Measurements from ENCODE around the gene IPO5. TPM values are rescaled to one million over a fixed set of nuclear protein-coding genes. Genes with fewer than 3 reads are reported as not detected.

Gene IPO5
- total and polyA plus RNA-seq, 12 donors, result 20.1 to 87.2 (median 74.0) TPM

DNA sequence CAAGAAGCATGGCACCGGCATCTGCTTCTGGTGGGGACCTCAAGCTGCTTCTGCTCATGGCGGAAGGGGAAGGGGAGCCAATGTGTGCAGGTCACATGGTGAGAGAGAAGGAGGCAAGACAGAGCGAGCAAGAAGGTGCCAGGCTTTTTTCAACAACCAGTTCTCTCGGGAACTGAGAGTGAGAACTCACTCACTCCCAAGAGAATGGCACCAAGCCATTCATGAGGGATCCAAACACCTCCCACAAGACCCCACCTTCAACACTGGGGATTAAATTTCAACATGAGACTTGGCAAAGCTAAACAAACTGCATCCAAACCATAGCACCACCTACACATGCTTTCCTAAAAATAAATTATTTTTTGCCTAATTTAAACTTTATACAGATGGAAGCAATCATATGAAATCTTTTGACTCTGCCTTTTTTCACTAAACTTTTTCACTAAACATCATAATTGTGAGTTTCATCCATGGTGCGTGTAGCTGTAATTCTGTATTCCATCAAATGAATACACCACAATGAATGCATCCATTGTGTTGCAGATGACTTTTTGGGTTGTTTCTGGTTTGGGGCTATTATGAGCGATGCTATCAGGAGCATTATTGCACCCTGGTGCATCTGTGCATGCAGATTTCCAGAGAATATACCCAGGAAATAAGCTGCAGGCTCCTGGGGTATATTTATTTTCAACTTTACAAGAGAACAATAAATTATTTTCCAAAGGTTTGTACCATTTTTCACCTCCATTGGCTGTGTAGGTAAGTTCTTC, 14.6 kb upstream of the IPO5 start:
- DNase-seq, result no peak
- TF ChIP-seq, protein P1, sequence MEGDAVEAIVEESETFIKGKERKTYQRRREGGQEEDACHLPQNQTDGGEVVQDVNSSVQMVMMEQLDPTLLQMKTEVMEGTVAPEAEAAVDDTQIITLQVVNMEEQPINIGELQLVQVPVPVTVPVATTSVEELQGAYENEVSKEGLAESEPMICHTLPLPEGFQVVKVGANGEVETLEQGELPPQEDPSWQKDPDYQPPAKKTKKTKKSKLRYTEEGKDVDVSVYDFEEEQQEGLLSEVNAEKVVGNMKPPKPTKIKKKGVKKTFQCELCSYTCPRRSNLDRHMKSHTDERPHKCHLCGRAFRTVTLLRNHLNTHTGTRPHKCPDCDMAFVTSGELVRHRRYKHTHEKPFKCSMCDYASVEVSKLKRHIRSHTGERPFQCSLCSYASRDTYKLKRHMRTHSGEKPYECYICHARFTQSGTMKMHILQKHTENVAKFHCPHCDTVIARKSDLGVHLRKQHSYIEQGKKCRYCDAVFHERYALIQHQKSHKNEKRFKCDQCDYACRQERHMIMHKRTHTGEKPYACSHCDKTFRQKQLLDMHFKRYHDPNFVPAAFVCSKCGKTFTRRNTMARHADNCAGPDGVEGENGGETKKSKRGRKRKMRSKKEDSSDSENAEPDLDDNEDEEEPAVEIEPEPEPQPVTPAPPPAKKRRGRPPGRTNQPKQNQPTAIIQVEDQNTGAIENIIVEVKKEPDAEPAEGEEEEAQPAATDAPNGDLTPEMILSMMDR (IDR thresholded peaks at IDR 0.05), result no peak
- TF ChIP-seq POLR2A (IDR thresholded peaks at IDR 0.05), result no peak
- no peaks in the 10 kb centered on the region for H3K27me3 ChIP-seq
- H3K27ac ChIP-seq, result no peak overlapping the region
- 77 to 85% (median 82%) methylated on average over 6 of the region's 6 CpGs for WGBS, 4 donors
- H3K4me1 ChIP-seq (replicated peaks in 1 of 2), result no peaks in the 10 kb centered on the region
- intact Hi-C loops (cut with DNase I), result no loop called here
- H3K9me3 ChIP-seq (replicated peaks in 1 of 3), result no peaks in the 10 kb centered on the region
- no peak overlapping the region for H3K4me3 ChIP-seq
- H3K36me3 ChIP-seq (replicated peaks in 1 of 2), result no peaks in the 10 kb centered on the region

DNA sequence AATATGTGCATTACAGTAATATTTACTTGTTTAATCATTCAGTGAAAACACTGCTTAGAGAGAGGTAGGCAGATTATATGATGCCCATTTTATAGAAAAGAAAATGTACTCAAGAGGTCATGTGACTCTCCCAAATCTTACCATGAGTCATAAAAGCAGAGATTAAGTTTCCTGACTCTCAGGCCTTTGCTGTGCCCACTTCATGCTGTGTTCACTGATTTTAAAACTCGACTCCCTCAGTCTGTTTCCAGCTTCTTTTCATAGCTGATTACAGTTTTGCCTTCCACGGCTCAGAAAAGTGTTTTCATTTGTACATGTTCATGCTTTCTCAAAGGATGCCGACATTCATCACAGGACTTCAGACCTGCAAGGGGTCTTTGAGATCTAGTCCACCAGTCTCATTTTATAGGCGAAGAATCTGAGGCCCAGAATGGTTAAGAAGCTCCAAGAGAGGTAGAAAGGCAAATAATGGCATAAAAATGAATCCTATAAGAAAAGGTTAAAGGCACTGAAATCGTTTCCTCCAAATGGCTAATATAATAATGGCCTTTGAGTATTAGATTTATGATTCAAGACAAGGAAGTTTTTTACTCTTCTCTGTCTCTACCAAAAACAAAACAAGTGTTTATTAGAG, 9.0 kb upstream of the IPO5 start:
- intact Hi-C loops (cut with DNase I), result no loop called here
- H3K36me3 ChIP-seq (replicated peaks in 1 of 2), result no peaks in the 10 kb centered on the region
- no peak for TF ChIP-seq POLR2A (IDR thresholded peaks at IDR 0.05)
- TF ChIP-seq, protein P1 (IDR thresholded peaks at IDR 0.05), result no peak
- no peaks in the 10 kb centered on the region for H3K27me3 ChIP-seq
- no peak overlapping the region for H3K4me3 ChIP-seq
- H3K9me3 ChIP-seq (replicated peaks in 1 of 3), result no peaks in the 10 kb centered on the region
- no peak overlapping the region for H3K27ac ChIP-seq
- DNase-seq, result no peak
- no peaks in the 10 kb centered on the region for H3K4me1 ChIP-seq (replicated peaks in 1 of 2)
- WGBS, 4 donors, result 77 to 85% (median 80%) methylated on average over 5 of the region's 5 CpGs

DNA sequence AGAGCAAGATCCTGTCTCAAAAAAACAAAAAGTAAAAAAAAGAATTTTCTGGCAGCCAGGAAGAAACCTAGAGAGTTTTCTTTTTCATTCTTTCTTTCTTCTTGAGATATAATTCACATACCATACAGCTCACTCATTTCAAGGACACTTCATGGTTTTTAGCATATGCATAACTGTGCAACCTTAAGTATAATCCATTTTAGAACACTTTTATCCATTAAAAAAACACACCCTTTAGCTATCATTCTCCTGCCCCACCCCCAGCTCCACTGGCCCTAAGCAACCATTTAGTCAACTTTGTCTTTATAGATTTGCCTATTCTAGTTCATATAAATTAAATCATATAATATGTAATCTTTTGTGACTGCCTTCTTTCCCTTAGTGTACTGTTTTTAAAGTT, 8.1 kb upstream of the IPO5 start:
- H3K36me3 ChIP-seq (replicated peaks in 1 of 2), result no peaks in the 10 kb centered on the region
- H3K9me3 ChIP-seq (replicated peaks in 1 of 3), result no peaks in the 10 kb centered on the region
- H3K27ac ChIP-seq, result no peak overlapping the region
- H3K4me1 ChIP-seq (replicated peaks in 1 of 2), result no peaks in the 10 kb centered on the region
- intact Hi-C loops (cut with DNase I), result no loop called here
- DNase-seq, result no peak
- H3K27me3 ChIP-seq, result no peaks in the 10 kb centered on the region
- TF ChIP-seq, protein P1 (IDR thresholded peaks at IDR 0.05), result no peak
- no peak for TF ChIP-seq POLR2A (IDR thresholded peaks at IDR 0.05)
- no peak overlapping the region for H3K4me3 ChIP-seq

DNA sequence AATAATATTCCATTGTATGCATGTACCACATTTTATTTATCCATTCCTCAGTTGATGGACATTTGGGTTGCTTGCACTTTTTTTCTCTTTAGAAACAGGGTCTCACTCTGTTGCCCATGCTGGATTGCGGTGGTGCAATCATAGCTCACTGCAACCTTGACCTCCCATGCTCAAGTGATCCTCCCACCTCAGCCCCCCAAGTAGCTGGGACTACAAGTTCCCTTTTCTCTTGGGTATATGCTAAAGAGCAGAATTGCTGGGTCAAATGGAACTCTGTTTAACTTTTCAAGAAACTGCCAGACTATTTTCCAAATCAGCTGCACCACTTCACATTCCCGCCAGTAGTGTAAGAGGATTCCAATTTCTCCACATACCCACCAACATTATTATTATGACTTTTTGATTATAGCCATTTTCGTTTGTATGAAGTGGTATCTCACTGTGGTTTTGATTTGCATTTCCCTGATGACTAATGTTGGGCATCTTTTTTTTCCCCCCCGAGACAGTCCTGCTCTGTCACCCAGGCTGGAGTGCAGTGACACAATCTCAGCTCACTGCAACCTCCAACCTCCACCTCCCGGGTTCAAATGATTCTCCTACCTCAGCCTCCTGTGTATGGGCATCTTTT, 7.6 kb upstream of the IPO5 start:
- H3K36me3 ChIP-seq (replicated peaks in 1 of 2), result no peaks in the 10 kb centered on the region
- no peak for DNase-seq
- intact Hi-C loops (cut with DNase I), result no loop called here
- 82 to 89% (median 86%) methylated on average over 5 of the region's 5 CpGs for WGBS, 4 donors
- TF ChIP-seq, protein P1 (IDR thresholded peaks at IDR 0.05), result no peak
- TF ChIP-seq POLR2A (IDR thresholded peaks at IDR 0.05), result no peak
- no peaks in the 10 kb centered on the region for H3K9me3 ChIP-seq (replicated peaks in 1 of 3)
- no peaks in the 10 kb centered on the region for H3K27me3 ChIP-seq
- H3K4me3 ChIP-seq, result no peak overlapping the region
- no peaks in the 10 kb centered on the region for H3K4me1 ChIP-seq (replicated peaks in 1 of 2)
- H3K27ac ChIP-seq, result no peak overlapping the region

Measured in adrenal gland (tissue), 12 donors.